HuH-7.5 (cell line): ENCODE measurements around the gene PRC1.

ENCODE experiments used
- DNase-seq: peaks from one replicate; pipeline ENCODE4 v3.0.0; 2011; ENCODE audit warnings: low spot score

Gene PRC1

DNA sequence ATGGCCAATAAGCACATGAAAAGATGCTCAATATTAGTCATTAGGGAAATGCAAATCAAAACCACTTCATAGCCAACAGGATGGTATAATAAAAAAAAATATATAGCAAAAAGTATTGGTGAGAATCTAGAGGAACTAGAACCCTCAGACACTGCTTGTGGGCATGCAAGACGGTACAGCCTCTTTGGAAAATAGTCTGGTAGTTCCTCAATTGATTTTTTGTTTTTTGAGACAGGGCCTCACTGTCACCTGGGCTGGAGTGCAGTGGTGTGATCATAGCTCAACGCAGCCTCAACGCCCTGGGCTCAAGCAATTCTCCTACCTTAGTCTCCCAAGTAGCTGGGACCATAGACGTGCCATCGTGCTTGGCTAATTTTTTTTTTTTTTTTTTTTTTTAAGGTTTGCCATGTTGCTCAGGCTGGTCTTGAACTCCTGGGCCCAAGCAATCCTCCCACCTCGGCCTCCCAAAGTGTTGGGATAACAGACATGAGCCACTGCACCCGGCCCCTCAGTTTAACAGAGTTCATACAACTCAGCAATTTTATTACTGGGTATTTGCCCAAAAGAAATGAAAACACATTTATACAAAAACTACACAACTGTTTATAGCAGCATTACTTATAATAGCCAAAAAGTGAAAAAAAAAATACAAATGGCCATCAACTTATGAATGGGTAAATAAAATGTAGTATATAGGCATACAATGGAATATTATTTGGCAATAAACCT, 5.1 kb downstream of the PRC1 start:
- no peak for DNase-seq

DNA sequence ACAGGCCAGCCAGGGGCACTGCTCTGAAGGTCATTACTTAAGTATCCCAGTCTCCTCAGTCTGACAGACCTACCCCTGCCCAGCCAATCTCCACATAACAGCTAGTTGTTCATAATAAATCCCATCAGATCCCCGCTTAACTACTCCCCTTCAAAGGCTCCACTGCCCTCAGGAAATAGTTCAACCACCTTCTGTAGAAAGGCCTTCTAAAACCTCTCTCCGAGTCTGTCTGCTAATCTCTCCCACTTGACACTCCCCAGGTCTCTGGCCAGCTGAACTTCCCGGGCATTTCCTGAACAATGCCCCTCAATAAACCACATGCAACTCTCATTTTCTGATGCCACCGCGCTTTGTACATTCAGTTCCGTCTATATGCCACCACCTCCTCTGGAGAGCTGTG, 6.0 kb downstream of the PRC1 start:
- no peak for DNase-seq

DNA sequence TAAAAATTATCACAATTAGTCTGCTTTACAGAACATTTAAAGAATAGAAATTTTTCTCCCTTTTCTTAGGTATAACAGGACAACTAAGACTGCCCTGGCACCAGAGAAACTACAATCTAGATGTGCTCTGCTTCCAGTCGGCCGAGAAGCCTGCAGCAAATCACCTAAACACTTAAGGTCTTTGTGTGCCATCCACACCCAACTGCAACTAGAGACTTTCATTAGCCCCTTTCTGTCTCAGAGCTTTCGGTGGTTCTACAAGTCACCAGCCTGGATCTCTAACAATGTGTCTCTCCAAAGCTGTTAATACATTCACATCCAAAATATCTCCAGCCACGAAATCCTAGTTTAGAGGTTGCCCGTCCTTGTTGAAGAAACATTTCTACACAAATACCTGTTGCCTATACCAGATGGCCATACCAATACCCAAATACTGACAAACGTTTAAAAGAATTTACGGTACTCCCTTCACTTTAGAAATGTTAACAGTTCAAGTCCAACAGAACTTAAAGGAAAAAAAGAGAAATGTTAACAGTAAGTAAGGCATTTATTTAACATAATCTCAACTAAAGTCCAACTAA, 6.7 kb downstream of the PRC1 start:
- no peak for DNase-seq

DNA sequence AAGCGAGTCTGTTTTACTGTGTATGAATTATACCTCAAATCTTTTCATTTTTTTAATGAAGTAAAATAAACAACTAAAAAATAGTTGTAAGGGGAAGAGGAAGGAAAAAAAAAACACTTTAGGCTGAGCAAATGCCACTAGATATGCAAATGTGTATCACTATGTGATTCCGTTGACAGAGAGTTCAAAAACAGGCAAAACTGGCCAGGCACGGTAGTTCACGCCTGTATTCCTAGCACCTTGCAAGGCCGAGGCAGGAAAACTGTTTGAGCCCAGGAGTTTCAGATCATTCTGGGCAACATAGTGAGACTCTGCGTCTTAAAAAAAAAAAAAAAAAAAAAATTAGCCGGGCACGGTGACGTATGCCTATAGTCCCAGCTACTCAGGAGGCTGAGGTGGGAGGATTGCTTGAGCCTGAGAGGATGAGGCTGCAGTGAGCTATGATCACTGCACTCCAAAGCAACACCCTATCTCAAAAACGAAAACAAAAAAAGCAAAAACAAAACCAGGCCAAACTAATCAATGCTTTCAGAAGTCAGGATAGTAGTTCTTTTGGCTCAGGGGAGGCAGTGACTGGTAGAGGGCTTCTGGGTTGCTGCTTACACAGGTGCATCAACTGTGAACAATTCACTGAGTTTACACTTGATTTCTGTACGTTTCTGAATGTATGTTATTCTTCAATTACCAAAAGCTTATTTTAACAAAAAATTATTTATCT, 7.4 kb downstream of the PRC1 start:
- no peak for DNase-seq

DNA sequence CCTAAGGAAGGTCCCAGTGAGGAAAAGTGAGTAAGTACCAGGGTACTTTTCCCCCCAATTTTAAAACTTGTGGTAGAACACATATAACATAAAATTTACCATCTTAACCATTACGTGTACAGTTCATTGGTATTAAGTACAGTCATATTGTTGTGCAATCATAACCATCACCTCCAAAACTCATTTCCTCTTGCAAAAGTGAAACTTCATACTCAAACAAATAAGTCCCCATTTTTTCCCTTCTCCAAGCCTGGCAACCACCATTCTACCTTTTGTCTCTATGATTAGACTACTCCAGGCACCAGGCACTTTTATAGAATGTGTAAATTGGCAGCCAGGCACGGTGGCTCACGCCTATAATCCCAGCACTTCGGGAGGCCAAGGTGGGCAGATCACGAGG, 12.2 kb downstream of the PRC1 start:
- no peak for DNase-seq

DNA sequence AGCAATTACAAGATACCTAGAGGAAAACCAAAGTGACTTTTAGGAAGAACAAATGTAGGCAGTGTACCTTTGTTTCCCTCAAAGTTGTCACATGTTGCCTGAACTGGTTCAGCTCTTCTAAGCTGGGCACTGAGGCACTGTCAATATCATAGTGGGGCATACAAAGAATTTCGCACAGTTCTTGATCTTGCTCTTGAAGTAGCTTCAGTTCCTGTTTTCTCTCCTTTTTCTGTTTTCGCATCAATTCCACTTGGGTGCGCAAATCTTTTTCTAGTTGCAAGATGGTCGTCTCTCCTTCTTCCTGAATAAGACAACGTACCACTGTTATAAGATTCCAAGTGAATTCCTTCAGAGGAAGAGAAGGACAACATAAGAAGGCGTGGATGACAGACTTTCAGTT, 12.7 kb downstream of the PRC1 start:
- DNase-seq = no peak

DNA sequence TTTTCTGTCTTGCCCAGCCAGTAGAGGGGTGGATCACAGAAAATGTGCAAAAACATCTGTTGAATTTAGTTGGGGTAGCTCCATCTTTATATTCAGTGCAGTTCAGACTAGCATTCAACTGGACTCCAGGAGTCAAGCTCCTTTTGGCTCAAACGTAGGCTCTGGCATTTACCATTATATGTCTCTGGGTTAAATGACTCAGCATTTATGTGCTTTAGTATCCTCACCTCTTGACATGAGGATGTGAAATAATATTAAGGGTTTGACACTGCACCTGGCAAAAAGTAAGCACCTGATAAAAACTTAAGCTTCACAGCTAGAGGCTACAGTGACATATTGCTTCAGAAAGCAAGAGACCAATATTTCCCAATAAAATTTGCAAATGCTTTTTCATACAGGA, 14.8 kb downstream of the PRC1 start:
- DNase-seq = no peak

DNA sequence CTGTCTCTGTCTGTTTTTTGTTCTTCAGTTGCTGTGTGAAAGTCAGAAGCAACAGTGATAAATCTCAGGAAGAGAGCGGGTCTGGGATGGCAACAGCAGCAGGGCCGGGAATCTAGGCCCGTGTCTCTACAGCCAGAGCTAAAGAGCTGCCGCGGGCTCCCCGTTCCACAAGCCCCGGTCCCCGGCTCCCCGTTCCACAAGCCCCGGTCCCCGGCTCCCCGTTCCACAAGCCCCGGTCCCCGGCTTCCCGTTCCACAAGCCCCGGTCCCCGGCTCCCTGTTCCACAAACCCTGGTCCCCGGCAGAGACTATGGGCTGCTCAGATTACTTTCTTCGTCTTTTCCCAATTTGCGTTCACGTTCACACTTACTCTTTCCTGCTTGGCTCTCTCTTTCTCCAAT, 20.1 kb downstream of the PRC1 start:
- DNase-seq = no peak

DNA sequence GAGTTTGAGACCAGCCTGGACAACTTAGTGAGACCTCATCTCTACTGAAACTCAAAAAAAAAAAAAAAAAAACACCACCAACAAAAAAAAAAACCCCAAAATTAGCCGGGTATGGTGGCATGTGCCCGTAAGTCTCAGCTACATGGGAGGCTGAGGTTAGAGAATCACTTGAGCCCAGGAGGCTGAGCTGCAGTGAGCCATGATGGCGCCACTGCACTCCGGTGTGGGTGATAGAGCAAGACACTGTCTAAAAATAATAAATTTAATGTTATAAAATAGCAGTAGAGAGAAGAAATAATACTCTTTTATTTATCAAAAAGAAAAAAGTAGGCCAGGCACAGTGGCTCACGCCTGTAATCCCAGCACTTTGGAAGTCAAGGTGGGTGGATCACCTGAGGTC, 22.2 kb downstream of the PRC1 start:
- DNase-seq = no peak

DNA sequence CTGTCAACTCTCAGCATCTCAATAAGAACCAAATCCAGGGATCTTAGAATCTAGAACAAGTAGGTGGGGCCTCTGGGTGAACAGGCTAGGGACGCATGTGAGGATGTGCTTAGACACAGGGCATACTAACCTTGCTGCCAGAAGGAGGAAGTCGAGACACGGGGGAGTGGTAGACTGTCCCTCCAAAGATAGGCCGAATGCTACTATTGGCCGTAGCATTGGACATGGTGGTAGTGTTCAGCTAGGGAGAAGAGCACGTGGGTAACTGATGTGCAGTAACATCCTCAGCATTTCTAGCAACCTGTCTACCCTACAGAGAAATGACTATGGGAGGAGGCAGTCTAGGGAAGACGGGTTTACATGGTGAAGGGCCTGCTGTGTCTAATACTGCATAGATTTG, 24.1 kb downstream of the PRC1 start:
- DNase-seq = no peak

DNA sequence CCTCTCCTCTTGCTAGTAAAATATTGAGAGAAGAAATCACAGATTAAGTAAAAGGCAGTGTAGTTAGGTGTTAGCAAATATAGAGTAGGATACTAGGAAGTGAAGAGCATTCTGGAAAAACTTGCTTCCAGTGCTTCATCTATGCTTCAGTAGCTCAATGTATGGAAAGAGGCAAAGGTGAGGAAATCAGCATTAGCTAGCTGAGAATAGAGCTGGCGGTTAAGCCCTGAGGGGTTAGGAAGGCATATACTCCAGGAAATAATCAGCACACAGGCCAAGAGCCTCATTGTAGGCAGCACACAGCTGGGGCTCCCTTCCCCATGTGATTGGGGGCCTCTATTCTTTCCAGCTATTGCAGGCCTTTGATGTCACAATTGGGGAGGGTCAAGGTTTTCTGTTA, 25.9 kb downstream of the PRC1 start:
- DNase-seq = no peak

DNA sequence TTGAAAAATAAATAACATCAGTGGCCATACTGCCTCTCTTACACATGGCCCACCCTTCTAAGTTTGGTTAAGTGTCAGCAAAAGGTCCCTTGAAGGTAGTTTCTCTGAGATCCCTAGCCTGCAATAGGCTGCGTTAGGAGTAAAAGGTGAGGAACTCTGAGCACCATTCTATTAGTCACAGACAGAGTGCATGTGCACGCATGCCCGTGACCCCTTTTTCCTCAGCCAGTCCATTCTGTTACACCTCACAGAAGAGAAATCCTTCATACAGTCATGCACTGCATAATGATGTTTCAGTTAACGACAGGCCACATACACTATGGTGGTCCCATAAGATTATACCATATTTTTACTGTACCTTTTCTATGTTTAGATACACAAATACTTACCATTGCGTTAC, 27.1 kb downstream of the PRC1 start:
- no peak for DNase-seq

DNA sequence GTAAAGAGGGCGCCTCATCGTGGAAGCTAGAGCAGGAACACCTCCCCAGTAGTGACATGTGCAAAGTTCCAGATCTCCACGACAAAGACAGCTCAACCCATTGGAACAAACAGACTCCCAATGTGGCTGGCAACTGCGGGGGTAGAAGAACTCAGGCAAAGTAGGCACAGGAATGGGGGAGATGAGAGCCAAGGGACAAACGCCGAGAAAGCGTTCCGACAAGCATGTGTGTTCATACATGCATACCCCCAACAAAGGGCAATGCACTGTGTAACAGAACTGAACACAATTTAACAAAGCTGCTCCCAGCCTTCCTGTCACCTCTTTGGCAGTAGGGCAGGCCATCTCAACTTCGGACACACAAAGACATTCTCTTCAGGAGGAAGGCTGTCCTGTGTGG, 28.1 kb downstream of the PRC1 start:
- DNase-seq = no peak

DNA sequence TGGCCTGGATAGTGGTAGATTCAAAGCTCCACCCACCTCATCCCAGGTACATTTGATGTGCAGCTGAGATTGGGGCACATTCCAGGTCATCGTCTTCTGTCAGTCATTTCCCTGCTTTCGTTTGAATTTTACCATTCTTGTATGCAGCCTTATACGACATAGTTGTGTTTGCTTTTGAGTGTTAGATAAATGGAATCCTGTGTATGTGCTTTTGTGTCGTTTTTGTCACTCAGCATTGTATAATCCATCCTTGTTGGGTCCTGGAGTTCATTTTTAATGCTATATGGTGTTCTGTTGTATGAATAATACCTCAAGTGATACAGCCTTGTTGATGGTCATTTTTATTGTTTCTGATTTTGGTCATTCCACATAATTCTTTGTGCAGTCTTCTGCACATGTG, 32.3 kb downstream of the PRC1 start:
- DNase-seq = no peak

DNA sequence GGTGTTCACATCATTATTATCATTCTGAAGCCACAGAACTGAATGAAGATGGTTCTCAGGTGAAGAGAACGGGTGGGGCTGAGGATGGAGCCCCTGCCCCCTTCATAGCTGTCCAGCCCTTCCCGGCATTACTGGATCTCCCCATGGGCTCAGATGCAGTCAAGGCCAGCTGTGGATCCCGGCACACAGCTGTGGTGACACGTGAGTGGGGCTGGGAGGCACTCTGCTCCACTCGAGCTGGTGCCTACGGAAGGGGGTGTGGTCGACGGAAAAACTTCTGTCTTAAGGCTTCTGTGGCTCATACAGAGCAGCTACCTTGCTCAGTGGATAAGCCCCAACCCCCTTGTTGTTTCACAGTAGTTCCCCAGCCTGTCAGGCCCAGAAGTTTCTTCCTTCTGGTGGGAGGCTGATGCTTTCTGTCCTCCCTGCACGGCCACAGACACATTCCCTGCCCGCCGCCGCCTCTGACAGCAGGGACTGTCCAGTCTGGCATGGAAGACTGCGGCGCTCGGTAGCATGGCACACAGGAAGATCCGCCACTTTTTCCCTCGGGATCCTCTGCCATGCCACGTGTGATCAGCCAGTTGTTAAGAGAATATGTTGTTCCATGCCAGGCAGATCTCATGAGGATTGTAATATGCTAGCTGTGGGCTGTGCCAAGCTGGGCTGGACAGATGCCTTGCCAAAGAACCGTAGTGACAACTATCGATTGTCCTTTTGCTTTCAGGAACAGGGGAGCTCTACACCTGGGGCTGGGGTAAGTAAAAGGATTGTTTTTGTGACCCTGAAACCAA, 33.8 kb downstream of the PRC1 start:
- DNase-seq = no peak

DNA sequence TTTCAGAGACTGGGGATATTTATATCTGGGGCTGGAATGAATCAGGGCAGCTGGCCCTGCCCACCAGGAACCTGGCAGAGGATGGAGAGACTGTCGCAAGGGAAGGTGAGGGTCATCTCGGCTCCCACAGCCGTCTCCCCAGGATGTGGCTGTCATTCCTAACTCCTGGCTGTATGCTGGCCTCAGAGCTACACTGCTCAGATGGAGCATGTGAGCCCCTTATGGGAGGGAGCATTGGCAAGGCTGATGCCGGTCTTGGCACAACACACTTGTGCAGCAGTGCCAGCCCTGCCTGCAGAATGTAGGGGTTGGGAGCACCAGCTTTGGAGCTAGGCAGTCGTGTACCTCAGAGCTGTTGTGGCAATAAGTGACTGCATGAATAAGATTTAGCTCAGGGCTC, 34.4 kb downstream of the PRC1 start:
- no peak for DNase-seq

DNA sequence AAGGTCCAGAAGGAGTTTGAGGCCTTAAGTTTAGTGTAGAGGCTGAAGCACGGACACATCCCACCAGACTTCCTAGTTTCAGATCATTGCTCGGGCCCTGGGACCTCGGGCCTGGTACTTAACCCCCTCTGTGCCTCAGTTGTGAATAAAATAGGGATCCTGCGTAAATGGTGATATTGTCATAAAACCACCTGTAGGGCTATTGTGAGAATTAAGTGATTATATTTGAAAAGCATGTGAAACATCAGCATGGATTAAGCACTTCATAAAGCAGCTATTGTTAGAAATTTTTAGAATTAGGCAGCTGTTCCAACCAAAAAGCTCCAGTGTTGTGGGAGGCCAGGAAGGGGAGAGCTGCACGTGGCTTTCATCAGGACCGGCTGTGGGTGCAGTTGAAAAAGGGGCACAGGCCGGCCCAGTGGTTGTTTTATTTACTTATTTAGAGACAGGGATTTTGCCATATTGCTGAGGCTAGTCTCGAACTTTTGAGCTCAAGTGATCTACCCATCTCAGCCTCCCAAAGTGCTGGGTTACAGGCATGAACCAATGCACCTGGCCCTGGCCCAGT, 35.2 kb downstream of the PRC1 start:
- DNase-seq = no peak

DNA sequence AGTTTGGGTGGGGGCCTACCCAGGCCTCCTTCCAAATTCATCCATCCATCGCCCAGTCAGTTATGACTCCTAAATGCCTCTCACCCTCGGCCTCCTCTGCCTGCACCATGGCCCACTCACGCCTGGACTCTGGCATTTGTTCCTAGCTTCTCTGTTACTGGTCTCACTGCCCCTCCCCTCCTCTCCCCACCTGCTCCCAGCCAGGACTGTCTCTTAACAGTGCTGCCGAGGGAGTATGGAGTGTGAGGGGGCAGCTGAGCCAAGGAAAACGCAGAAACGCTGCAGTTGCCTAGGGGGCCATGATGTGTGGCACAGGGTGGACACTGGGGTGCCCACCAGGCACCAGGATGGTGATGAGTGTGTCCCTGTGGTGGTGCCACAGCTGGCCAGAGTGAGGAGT, 36.5 kb downstream of the PRC1 start:
- DNase-seq = no peak

DNA sequence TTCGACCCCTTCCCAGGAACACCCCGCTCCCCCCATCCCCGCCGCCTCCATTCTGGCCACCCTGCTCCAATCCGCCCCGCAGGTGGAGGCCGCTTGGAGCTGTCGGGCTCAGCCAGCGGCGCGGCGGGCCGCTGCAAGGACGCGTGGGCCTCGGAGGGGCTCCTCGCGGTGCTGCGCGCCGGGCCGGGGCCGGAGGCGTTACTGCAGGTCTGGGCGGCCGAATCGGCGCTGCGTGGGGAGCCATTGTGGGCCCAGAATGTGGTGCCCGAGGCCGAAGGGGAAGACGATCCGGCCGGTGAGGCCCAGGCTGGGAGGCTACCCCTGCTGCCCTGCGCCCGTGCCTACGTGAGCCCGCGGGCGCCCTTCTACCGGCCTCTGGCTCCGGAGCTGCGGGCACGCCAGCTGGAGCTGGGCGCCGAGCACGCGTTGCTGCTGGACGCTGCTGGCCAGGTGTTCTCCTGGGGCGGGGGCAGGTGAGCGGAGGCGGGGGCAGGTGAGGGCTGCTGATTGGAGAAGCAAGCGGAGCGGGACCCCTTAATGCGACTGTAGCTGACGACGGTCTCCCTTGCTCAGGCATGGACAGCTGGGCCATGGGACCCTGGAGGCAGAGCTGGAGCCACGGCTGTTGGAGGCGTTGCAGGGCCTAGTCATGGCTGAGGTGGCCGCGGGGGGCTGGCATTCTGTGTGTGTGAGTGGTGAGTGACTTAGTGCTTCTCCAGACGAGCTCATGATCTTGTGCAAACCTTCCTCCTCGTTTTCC, 37.1 kb downstream of the PRC1 start:
- no peak for DNase-seq

DNA sequence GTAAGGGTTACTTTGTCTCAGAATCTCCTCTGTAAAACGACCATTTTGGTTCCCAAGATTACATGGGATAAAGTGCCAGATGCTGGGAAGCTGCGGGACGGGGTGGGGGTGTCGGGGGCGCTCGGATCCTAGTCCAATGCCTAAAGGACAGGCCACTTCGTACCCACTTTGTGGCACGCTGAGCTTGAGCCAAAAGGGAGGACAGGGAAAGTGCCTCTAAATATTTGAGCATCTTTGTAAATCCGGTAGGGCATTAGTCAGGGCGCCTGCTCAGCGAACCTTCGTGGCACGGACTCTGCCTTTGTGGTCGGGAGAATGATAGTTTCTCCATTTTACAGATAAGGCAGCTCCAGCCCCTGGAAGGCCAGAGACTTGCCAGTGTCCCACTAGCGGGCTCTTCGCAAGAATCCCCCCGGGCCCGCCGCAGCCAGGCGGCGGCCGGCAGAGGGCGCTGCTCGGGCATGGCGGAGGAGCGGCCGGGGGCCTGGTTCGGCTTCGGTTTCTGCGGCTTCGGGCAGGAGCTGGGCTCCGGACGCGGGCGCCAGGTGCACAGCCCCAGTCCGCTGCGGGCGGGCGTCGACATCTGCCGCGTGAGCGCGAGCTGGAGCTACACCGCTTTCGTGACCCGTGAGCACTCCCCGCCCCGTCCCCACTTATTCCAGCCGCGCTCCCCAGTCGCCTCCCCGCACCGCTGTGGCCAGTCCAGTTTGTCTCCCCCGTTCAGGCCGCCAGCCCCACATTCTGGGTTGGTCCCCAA, 37.9 kb downstream of the PRC1 start:
- DNase-seq = peak; percentile 98
